Ishikawa (cell line): ENCODE results near the gene ARX.

Experiments used
- EGR1 ChIP-seq: IDR thresholded peaks from 2 replicates; pipeline ENCODE4 v1.6.1; 2012
- EP300 ChIP-seq: IDR thresholded peaks from 2 replicates; pipeline ENCODE4 v1.6.1; 2012; ENCODE audit warnings: borderline replicate concordance
- MAX ChIP-seq: IDR thresholded peaks from 2 replicates; pipeline ENCODE4 v1.6.1; 2012
- TAF1 ChIP-seq: IDR thresholded peaks from 2 replicates; pipeline ENCODE4 v1.6.1; 2012; ENCODE audit warnings: low read depth, mild to moderate bottlenecking
- YY1 ChIP-seq: IDR thresholded peaks from 2 replicates; pipeline ENCODE4 v1.6.1; 2012; ENCODE audit warnings: low read depth

GRCh38 chrX:25005034-25005381 is 10.8 kb downstream of the ARX start:
- TF ChIP-seq EP300 = no peak
- no peak for TF ChIP-seq YY1
- TF ChIP-seq TAF1 = no peak
- no peak for TF ChIP-seq MAX
- no peak for TF ChIP-seq EGR1
